GM12875 (cell line): ENCODE results near the gene FSTL5.

Experiments used
- H3K4me3 ChIP-seq: one replicate; pipeline ENCODE4 v1.5.1; 2011; ENCODE audit warnings: low read depth, low read length, control low read depth
- CTCF ChIP-seq: IDR thresholded peaks from 2 replicates; pipeline ENCODE4 v1.5.1; 2011; ENCODE audit warnings: low read depth, mild to moderate bottlenecking, control low read depth, inconsistent platforms, low read length, moderate library complexity, borderline replicate concordance; ENCODE audit not compliant: insufficient read depth

FSTL5 gene

GRCh38 chr4:161360982-161361381 is 802.8 kb downstream of the FSTL5 start:
- H3K4me3 ChIP-seq: no peak overlapping the region
- TF ChIP-seq CTCF: no peak

GRCh38 chr4:161359491-161359890 is 804.3 kb downstream of the FSTL5 start:
- no peak for TF ChIP-seq CTCF
- H3K4me3 ChIP-seq: no peak overlapping the region

GRCh38 chr4:161356351-161356750 is 807.4 kb downstream of the FSTL5 start:
- no peak overlapping the region for H3K4me3 ChIP-seq
- no peak for TF ChIP-seq CTCF

- TF ChIP-seq CTCF: no peak
- H3K4me3 ChIP-seq: no peak overlapping the region
Measured at GRCh38 chr4:161350946-161351345, 812.9 kb downstream of the FSTL5 start.

GRCh38 chr4:161345741-161346140 is 818.1 kb downstream of the FSTL5 start:
- no peak overlapping the region for H3K4me3 ChIP-seq
- TF ChIP-seq CTCF: no peak

- no peak for TF ChIP-seq CTCF
- H3K4me3 ChIP-seq: no peak overlapping the region
Measured at GRCh38 chr4:161343569-161343950, 820.2 kb downstream of the FSTL5 start.

- H3K4me3 ChIP-seq: no peak overlapping the region
- TF ChIP-seq CTCF: no peak
Measured at GRCh38 chr4:161342881-161343568, 820.8 kb downstream of the FSTL5 start.
